Suprapubic skin (tissue), 4 donors: ENCODE results near the gene RPS6KA1.

Source experiments
- EP300 ChIP-seq: sonication (generic); formaldehyde crosslinking; IDR thresholded peaks from one replicate; pipeline ENCODE4 v1.6.1; 2017; ENCODE audit warnings: antibody characterized with exemption
- POLR2A ChIP-seq, 2 donors: fragments of 450-650 bp; IDR thresholded peaks; one replicate each; pipeline ENCODE4 v1.6.1; 2017; ENCODE audit warnings: antibody characterized with exemption in 2 of 2, mild to moderate bottlenecking in 2 of 2, moderate library complexity in 2 of 2
- POLR2AphosphoS5 ChIP-seq, 3 donors: sonication (generic); formaldehyde crosslinking; IDR thresholded peaks; one replicate each; pipeline ENCODE4 v1.6.1; 2017; ENCODE audit warnings: antibody characterized with exemption in 3 of 3
- TF ChIP-seq, protein P1 (sequence below), 2 donors: fragments of 200-600 bp in 1 of 2; fragments of 450-650 bp in 1 of 2; sonication (generic) in 1 of 2; IDR thresholded peaks; one replicate each; pipeline ENCODE4 v1.5.1; 2016 to 2019; ENCODE audit warnings: antibody characterized with exemption in 2 of 2, mild to moderate bottlenecking in 1 of 2, moderate library complexity in 1 of 2

DNA sequence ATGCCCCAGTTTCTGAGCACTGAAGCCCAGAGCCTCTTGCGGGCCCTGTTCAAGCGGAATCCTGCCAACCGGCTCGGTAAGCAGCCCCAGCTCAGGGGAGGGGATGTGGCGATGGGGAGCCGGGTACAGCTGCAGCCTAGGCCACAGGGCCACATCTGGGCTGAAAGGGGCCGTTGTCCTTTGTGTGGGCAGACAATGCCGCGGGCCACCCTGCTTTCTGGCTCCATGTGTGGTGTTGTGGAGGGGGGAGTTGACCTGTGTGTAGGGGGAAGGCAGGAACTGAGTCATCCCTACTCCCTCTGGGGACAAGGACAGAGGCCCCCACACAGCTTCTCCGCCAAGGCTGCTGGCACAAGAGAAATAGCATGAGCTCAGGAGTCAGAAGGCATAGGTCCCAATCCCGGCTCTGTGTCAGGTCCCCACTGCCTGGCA is 26.0 kb downstream of the RPS6KA1 start:
- TF ChIP-seq POLR2A (IDR thresholded peaks at IDR 0.05) (no peak), POLR2AphosphoS5 (IDR thresholded peaks at IDR 0.05) (no peak), EP300 (no peak)
- TF ChIP-seq, protein P1, sequence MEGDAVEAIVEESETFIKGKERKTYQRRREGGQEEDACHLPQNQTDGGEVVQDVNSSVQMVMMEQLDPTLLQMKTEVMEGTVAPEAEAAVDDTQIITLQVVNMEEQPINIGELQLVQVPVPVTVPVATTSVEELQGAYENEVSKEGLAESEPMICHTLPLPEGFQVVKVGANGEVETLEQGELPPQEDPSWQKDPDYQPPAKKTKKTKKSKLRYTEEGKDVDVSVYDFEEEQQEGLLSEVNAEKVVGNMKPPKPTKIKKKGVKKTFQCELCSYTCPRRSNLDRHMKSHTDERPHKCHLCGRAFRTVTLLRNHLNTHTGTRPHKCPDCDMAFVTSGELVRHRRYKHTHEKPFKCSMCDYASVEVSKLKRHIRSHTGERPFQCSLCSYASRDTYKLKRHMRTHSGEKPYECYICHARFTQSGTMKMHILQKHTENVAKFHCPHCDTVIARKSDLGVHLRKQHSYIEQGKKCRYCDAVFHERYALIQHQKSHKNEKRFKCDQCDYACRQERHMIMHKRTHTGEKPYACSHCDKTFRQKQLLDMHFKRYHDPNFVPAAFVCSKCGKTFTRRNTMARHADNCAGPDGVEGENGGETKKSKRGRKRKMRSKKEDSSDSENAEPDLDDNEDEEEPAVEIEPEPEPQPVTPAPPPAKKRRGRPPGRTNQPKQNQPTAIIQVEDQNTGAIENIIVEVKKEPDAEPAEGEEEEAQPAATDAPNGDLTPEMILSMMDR (IDR thresholded peaks at IDR 0.05), result no peak
